Endothelial cell of umbilical vein (primary cell): ENCODE results near the gene C1QL4. TPM values are rescaled to one million over a fixed set of nuclear protein-coding genes. Genes with fewer than 3 reads are reported as not detected.

Experiments
- BruUV-seq: library from RNA; stranded (reverse); fragments of 400-500 nt; replicated peaks from 2 replicates; lab custom pipeline; 2021; lab: Mats Ljungman, UMichigan
- CTCF ChIA-PET: fragments of 300-600, 350-600 bp; sonication (Branson Sonifier 250); formaldehyde crosslinking; loops from one replicate; lab custom pipeline; 2021; ENCODE audit warnings: antibody characterized with exemption, inconsistent platforms; lab: Charles Lee
- POLR2A ChIA-PET: fragments of 300-600, 350-600 bp; sonication (Branson Sonifier 250); formaldehyde crosslinking; loops from one replicate; lab custom pipeline; 2021; ENCODE audit warnings: antibody characterized with exemption, inconsistent platforms; lab: Charles Lee
- DNase-seq: peaks from one replicate; pipeline ENCODE4 v3.0.0-alpha.2; 2011; ENCODE audit warnings: low read depth, low spot score
- FAIRE-seq: peaks from 2 replicates; lab custom pipeline; 2011; peaks lifted over from hg19 to GRCh38; lab: Jason Lieb, UNC
- H2AFZ ChIP-seq: 2 replicates; pipeline ENCODE4 v1.6.0; 2012; ENCODE audit warnings: low read depth, low read length, control low read depth, inconsistent platforms
- H3K27ac ChIP-seq: 2 replicates; pipeline ENCODE4 v1.5.1; 2011; ENCODE audit warnings: low read depth, mild to moderate bottlenecking, control low read depth, low read length, moderate library complexity; ENCODE audit not compliant: insufficient read depth
- H3K27me3 ChIP-seq, 2 experiments: 2 replicates each; pipeline versions ENCODE4 v1.6.0 to v1.6.1; 2011; ENCODE audit warnings: low read length in 2 of 2, mixed read lengths in 1 of 2; ENCODE audit not compliant: control insufficient read depth in 2 of 2, insufficient read depth in 2 of 2
- H3K36me3 ChIP-seq, 2 experiments: 2 replicates in 1 of 2; 3 replicates in 1 of 2; pipeline ENCODE4 v1.5.1; 2011; ENCODE audit warnings: low read length in 2 of 2, mild to moderate bottlenecking in 1 of 2, moderate library complexity in 1 of 2; ENCODE audit not compliant: control insufficient read depth in 2 of 2, insufficient read depth in 2 of 2; ENCODE audit errors: extremely low read depth in 1 of 2
- H3K4me1 ChIP-seq: 3 replicates; pipeline ENCODE4 v1.5.1; 2011; ENCODE audit warnings: mild to moderate bottlenecking, low read length; ENCODE audit not compliant: control insufficient read depth, insufficient read depth; ENCODE audit errors: extremely low read depth
- H3K4me2 ChIP-seq: 2 replicates; pipeline ENCODE4 v1.6.1; 2011; ENCODE audit warnings: low read length, control low read depth, mixed read lengths; ENCODE audit not compliant: insufficient read depth
- H3K4me3 ChIP-seq, 3 experiments: fragments of 200-600 bp in 1 of 3; sonication (generic), shearing (Covaris generic) in 1 of 3; replicated peaks in 1 of 3; 2 replicates each; pipeline ENCODE4 v1.5.1; 2011 to 2016; ENCODE audit warnings: control low read depth in 3 of 3, low read length in 3 of 3, mild to moderate bottlenecking in 2 of 3, inconsistent platforms in 1 of 3, low read depth in 1 of 3, moderate library complexity in 1 of 3; ENCODE audit not compliant: insufficient read depth in 1 of 3
- H3K79me2 ChIP-seq: 2 replicates; pipeline ENCODE4 v1.6.0; 2012; ENCODE audit warnings: low read length, inconsistent platforms; ENCODE audit not compliant: control insufficient read depth, insufficient read depth
- H3K9ac ChIP-seq: replicated peaks from 2 replicates; pipeline ENCODE3; 2011; ENCODE audit warnings: low read length, control low read depth; ENCODE audit not compliant: insufficient read depth; ENCODE audit errors: extremely low read depth
- H3K9me1 ChIP-seq: replicated peaks from 3 replicates; pipeline ENCODE4 v1.6.0; 2011; ENCODE audit warnings: mild to moderate bottlenecking, low read length; ENCODE audit not compliant: control insufficient read depth, insufficient read depth; ENCODE audit errors: extremely low read depth
- H3K9me3 ChIP-seq: replicated peaks from 2 replicates; pipeline ENCODE4 v1.5.1; 2012; ENCODE audit warnings: low read length, inconsistent platforms; ENCODE audit not compliant: control insufficient read depth, insufficient read depth
- H4K20me1 ChIP-seq: replicated peaks from 2 replicates; pipeline ENCODE3; 2011; ENCODE audit warnings: mild to moderate bottlenecking, low read length; ENCODE audit not compliant: control insufficient read depth, insufficient read depth; ENCODE audit errors: extremely low read depth
- EZH2 ChIP-seq: IDR thresholded peaks from 2 replicates; pipeline ENCODE4 v1.6.1; 2012; ENCODE audit warnings: borderline replicate concordance, low read depth, mild to moderate bottlenecking, moderate library complexity, low read length, inconsistent platforms; ENCODE audit not compliant: severe bottlenecking
- FOS ChIP-seq: IDR thresholded peaks from 2 replicates; pipeline ENCODE4 v1.6.1; 2011; ENCODE audit warnings: mild to moderate bottlenecking, low read length, moderate library complexity, borderline replicate concordance; ENCODE audit not compliant: insufficient read depth
- GATA2 ChIP-seq: IDR thresholded peaks from 2 replicates; pipeline ENCODE4 v1.7.0; 2011; ENCODE audit warnings: low read depth, mild to moderate bottlenecking, moderate library complexity, mixed read lengths, low read length; ENCODE audit not compliant: insufficient read length, insufficient read depth
- MAX ChIP-seq: IDR thresholded peaks from 2 replicates; pipeline ENCODE4 v1.6.1; 2011; ENCODE audit not compliant: insufficient read depth, insufficient read length
- MYC ChIP-seq: IDR thresholded peaks from one replicate; pipeline ENCODE4 v1.6.1; 2011; ENCODE audit warnings: mild to moderate bottlenecking, low read depth, low read length
- dilution Hi-C: fragments of 300-500 bp; cut with MboI; formaldehyde crosslinking; loops from one replicate; pipeline ENCODE4 v1.15.0; 2019; ENCODE audit warnings: low sequenced_read_pairs; ENCODE audit not compliant: extremely low pct_ligation_motif_present
- intact Hi-C: fragments of 100-400 bp; cut with micrococcal nuclease; formaldehyde crosslinking; loops from one replicate; pipeline ENCODE4 v1.10.0; 2022
- polyA plus RNA-seq, 4 experiments: library from polyadenylated mRNA; depleted of rRNA in 3 of 4; stranded (reverse) in 3 of 4; unstranded in 1 of 4; fragments of >200 nt; gene quantifications; 2 replicates each; pipeline versions ENCODE4 v1.2.1 to v1.2.3, GENCODE V29; 2011 to 2012; ENCODE audit warnings: missing spikeins in 1 of 4
- total RNA-seq: library from RNA; stranded (reverse); gene quantifications from 2 replicates; pipeline ENCODE4 v1.2.3, GENCODE V29; 2021

Gene C1QL4
- total and polyA plus RNA-seq, 2 donors (not counting 3 experiments of a cell fraction or from before 2014, with no cell fraction given), result not detected

GRCh38 chr12:49330631-49331379, 6.2 kb downstream of the C1QL4 start:
- TF ChIP-seq MAX (no peak), EZH2 (no peak), MYC (no peak), GATA2 (no peak), FOS (no peak)
- Histone ChIP-seq H3K36me3 (peaks cover 4% of the 10 kb centered on the region in 2 experiments), H3K27ac (no peak overlapping the region), H3K9me1 (no peaks in the 10 kb centered on the region), H3K9ac (no peak overlapping the region), H3K4me2 (no peak overlapping the region), H3K4me3 (no peak overlapping the region), H3K9me3 (no peaks in the 10 kb centered on the region), H3K79me2 (no peaks in the 10 kb centered on the region), H3K27me3 (peaks cover 25% of the 10 kb centered on the region in 2 experiments), H4K20me1 (no peaks in the 10 kb centered on the region), H2AFZ (no peak overlapping the region), H3K4me1 (no peaks in the 10 kb centered on the region)
- ChIA-PET CTCF (interaction anchor here (0.6 to 9.0 kb wide), 49 partner anchors 8 to 410 kb away, joined by 3 to 280 read pairs (median 5); partner anchors contain the start of genes DNAJC22, FAM186B, KCNH3 and PRPF40B), POLR2A (interaction anchor here (0.6 kb wide), 1 partner anchor 138 kb away, joined by 10 read pairs; no protein-coding TSS in a partner anchor)
- FAIRE-seq, result no peak
- no peak for DNase-seq
- no TSS peak for BruUV-seq
- dilution Hi-C loops (no loop called here), intact Hi-C loops (loop anchor here (1.0 kb wide), 3 partner anchors 16 to 249 kb away; no protein-coding TSS in a partner anchor)
